ENCODE data around the gene PTBP1. TPM values are rescaled to one million over a fixed set of nuclear protein-coding genes. Genes with fewer than 3 reads are reported as not detected.
"Not testable (repeated sequence)": the region's sequence is repeated elsewhere in the genome, so short reads cannot be mapped to it uniquely, and the experiment has no call there.

Gene PTBP1
- total and polyA plus RNA-seq, 2 donors (not counting 1 experiment from before 2014, with no cell fraction given): 74.6 to 83.1 TPM

GRCh38 chr19:815079-815774, 18.0 kb downstream of the PTBP1 start:
- Histone ChIP-seq H3K27ac (ENCODE audit: insufficient read depth, low read length) (no peak overlapping the region), H3K4me3 (replicated peaks in 1 of 4; ENCODE audit: control extremely low read depth in 1 of 4, insufficient read depth in 1 of 4, low read depth in 3 of 4, low read length in 4 of 4) (no peak overlapping the region), H3K27me3 (ENCODE audit: control insufficient read depth, insufficient read depth, low read length) (no peaks in the 10 kb centered on the region), H3K4me1 (ENCODE audit: control insufficient read depth, extremely low read depth, insufficient read depth, low read length) (no peaks in the 10 kb centered on the region), H3K9ac (ENCODE audit: insufficient read depth, low read length) (no peak overlapping the region), H3K79me2 (ENCODE audit: control insufficient read depth, insufficient read depth, low read length) (peaks cover 2% of the 10 kb centered on the region), H3K9me3 (ENCODE audit: control insufficient read depth, insufficient read depth, low read depth, low read length) (no peaks in the 10 kb centered on the region), H2AFZ (ENCODE audit: low read length) (no peak overlapping the region), H4K20me1 (ENCODE audit: control insufficient read depth, extremely low read depth, insufficient read depth, low read length) (no peaks in the 10 kb centered on the region), H3K4me2 (ENCODE audit: extremely low read depth, insufficient read depth, low read length) (no peak overlapping the region), H3K36me3 (ENCODE audit: control insufficient read depth, insufficient read depth, low read length) (peaks cover 29% of the 10 kb centered on the region)
- TF ChIP-seq CTCF (conservative IDR thresholded peaks at IDR 0.05 in 1 of 2, IDR thresholded peaks at IDR 0.05 in 1 of 2; ENCODE audit: low read depth in 1 of 2, low read length in 2 of 2): no peak
- no peak for DNase-seq (ENCODE audit: low read depth in 2 of 2)

GRCh38 chr19:815775-816499, 18.7 kb downstream of the PTBP1 start:
- no peak for DNase-seq (ENCODE audit: low read depth in 2 of 2)
- Histone ChIP-seq H3K27ac (ENCODE audit: insufficient read depth, low read length) (no peak overlapping the region), H3K4me3 (replicated peaks in 1 of 4; ENCODE audit: control extremely low read depth in 1 of 4, insufficient read depth in 1 of 4, low read depth in 3 of 4, low read length in 4 of 4) (no peak overlapping the region), H3K36me3 (ENCODE audit: control insufficient read depth, insufficient read depth, low read length) (peaks cover 24% of the 10 kb centered on the region), H3K4me1 (ENCODE audit: control insufficient read depth, extremely low read depth, insufficient read depth, low read length) (no peaks in the 10 kb centered on the region), H3K9ac (ENCODE audit: insufficient read depth, low read length) (no peak overlapping the region), H3K4me2 (ENCODE audit: extremely low read depth, insufficient read depth, low read length) (no peak overlapping the region), H3K27me3 (ENCODE audit: control insufficient read depth, insufficient read depth, low read length) (no peaks in the 10 kb centered on the region), H2AFZ (ENCODE audit: low read length) (no peak overlapping the region), H4K20me1 (ENCODE audit: control insufficient read depth, extremely low read depth, insufficient read depth, low read length) (no peaks in the 10 kb centered on the region), H3K9me3 (ENCODE audit: control insufficient read depth, insufficient read depth, low read depth, low read length) (no peaks in the 10 kb centered on the region), H3K79me2 (ENCODE audit: control insufficient read depth, insufficient read depth, low read length) (no peaks in the 10 kb centered on the region)
- TF ChIP-seq CTCF (conservative IDR thresholded peaks at IDR 0.05 in 1 of 2, IDR thresholded peaks at IDR 0.05 in 1 of 2; ENCODE audit: low read depth in 1 of 2, low read length in 2 of 2) (no peak), EZH2 (IDR thresholded peaks at IDR 0.05; ENCODE audit: low read length, missing control alignments) (no peak)

- H3K27me3 ChIP-seq (ENCODE audit: control insufficient read depth, insufficient read depth, low read length): no peaks in the 10 kb centered on the region
- H3K79me2 ChIP-seq (ENCODE audit: control insufficient read depth, insufficient read depth, low read length): no peaks in the 10 kb centered on the region
- TF ChIP-seq CTCF (conservative IDR thresholded peaks at IDR 0.05 in 1 of 2, IDR thresholded peaks at IDR 0.05 in 1 of 2; ENCODE audit: low read depth in 1 of 2, low read length in 2 of 2): no peak
- no peak for TF ChIP-seq EZH2 (IDR thresholded peaks at IDR 0.05; ENCODE audit: low read length, missing control alignments)
- no peak for DNase-seq (ENCODE audit: low read depth in 2 of 2)
- H3K9me3 ChIP-seq (ENCODE audit: control insufficient read depth, insufficient read depth, low read depth, low read length): no peaks in the 10 kb centered on the region
- no peak overlapping the region for H3K4me2 ChIP-seq (ENCODE audit: extremely low read depth, insufficient read depth, low read length)
- H4K20me1 ChIP-seq (ENCODE audit: control insufficient read depth, extremely low read depth, insufficient read depth, low read length): no peaks in the 10 kb centered on the region
- H3K36me3 ChIP-seq (ENCODE audit: control insufficient read depth, insufficient read depth, low read length): peaks cover 21% of the 10 kb centered on the region
- no peaks in the 10 kb centered on the region for H3K4me1 ChIP-seq (ENCODE audit: control insufficient read depth, extremely low read depth, insufficient read depth, low read length)
- no peak overlapping the region for H3K27ac ChIP-seq (ENCODE audit: insufficient read depth, low read length)
- H2AFZ ChIP-seq (ENCODE audit: low read length): no peak overlapping the region
- no peak overlapping the region for H3K4me3 ChIP-seq (replicated peaks in 1 of 4; ENCODE audit: control extremely low read depth in 1 of 4, insufficient read depth in 1 of 4, low read depth in 3 of 4, low read length in 4 of 4)
- no peak overlapping the region for H3K9ac ChIP-seq (ENCODE audit: insufficient read depth, low read length)
Observed at GRCh38 chr19:816500-816857, 19.2 kb downstream of the PTBP1 start.

DNA sequence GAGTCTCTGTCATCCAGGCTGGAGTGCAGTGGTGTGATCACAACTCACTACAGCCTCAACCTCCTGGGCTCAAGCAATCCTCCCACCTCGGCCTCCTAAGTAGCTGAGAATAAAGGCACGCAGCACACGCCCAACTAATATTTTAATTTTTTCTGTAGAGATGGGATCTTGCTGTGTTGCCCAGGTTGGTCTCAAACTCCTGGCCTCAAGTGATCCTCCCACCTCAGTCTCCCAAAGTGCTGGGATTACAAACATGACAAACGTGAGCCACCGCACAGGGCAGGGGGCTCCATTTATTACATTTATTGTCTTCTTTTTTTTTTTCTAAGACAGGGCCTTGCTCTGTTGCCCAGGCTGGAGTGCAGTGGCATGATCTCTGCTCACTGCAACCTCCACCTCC, 23.0 kb downstream of the PTBP1 start:
- not testable (repeated sequence) for H3K27me3 ChIP-seq (ENCODE audit: control insufficient read depth, insufficient read depth, low read length); H4K20me1 ChIP-seq (ENCODE audit: control insufficient read depth, extremely low read depth, insufficient read depth, low read length); H3K79me2 ChIP-seq (ENCODE audit: control insufficient read depth, insufficient read depth, low read length); H3K4me3 ChIP-seq (replicated peaks in 1 of 4; ENCODE audit: control extremely low read depth in 1 of 4, insufficient read depth in 1 of 4, low read depth in 3 of 4, low read length in 4 of 4); H3K9me3 ChIP-seq (ENCODE audit: control insufficient read depth, insufficient read depth, low read depth, low read length); H2AFZ ChIP-seq (ENCODE audit: low read length); DNase-seq (ENCODE audit: low read depth in 2 of 2); H3K9ac ChIP-seq (ENCODE audit: insufficient read depth, low read length); H3K36me3 ChIP-seq (ENCODE audit: control insufficient read depth, insufficient read depth, low read length); H3K4me2 ChIP-seq (ENCODE audit: extremely low read depth, insufficient read depth, low read length); H3K4me1 ChIP-seq (ENCODE audit: control insufficient read depth, extremely low read depth, insufficient read depth, low read length); H3K27ac ChIP-seq (ENCODE audit: insufficient read depth, low read length)

Data from fibroblast of lung (primary cell).